Measurements from ENCODE around the gene CEP104.

The CEP104 gene

DNA sequence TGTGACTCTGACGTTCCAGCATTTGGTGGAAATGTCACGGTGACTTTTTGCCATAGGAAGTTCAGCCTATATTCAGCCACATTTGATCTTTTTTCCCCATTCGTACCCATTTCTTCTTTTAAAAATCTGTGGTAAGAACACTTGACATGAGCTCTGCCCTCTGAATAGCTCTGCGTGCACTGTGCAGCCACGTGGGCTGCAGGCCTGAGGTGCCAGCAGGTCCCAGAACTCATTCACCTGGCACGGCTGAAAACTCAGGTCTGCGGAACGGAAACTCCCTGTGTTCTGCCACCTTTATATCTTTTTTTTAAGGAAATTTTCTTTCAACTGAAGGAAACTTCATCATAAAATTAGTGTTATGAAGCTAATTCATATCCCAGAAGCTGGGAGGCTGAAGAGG lies 28.6 kb downstream of the CEP104 start:
- Histone ChIP-seq H3K4me2 (ENCODE audit: insufficient read depth, low read length, poor library complexity, severe bottlenecking) (no peak overlapping the region), H3K4me1 (ENCODE audit: control insufficient read depth in 2 of 2, insufficient read depth in 1 of 2, low read depth in 1 of 2, low read length in 2 of 2) (no peaks in the 10 kb centered on the region), H2AK5ac (ENCODE audit: low read depth, low read length) (no peak overlapping the region), H3K27me3 (ENCODE audit: control insufficient read depth in 3 of 3, insufficient read depth in 3 of 3, low read depth in 1 of 3, low read length in 3 of 3) (no peaks in the 10 kb centered on the region), H3K79me1 (ENCODE audit: low read depth, low read length) (no peaks in the 10 kb centered on the region), H3K14ac (ENCODE audit: low read length) (no peak overlapping the region), H2BK120ac (ENCODE audit: low read depth, low read length) (no peak overlapping the region), H3K23ac (ENCODE audit: low read depth, low read length, poor library complexity) (no peak overlapping the region), H3K9ac (ENCODE audit: low read depth, low read length, poor library complexity) (no peak overlapping the region), H4K8ac (ENCODE audit: low read depth, low read length) (no peak overlapping the region), H3K18ac (ENCODE audit: low read length) (no peak overlapping the region), H3K4ac (ENCODE audit: low read length) (no peak overlapping the region), H2BK12ac (ENCODE audit: low read length) (no peak overlapping the region), H3K9me3 (replicated peaks in 1 of 2; ENCODE audit: control insufficient read depth in 2 of 2, insufficient read depth in 1 of 2, low read depth in 1 of 2, low read length in 2 of 2) (no peaks in the 10 kb centered on the region), H3K4me3 (ENCODE audit: low read length in 2 of 2) (no peak overlapping the region), H2AFZ (ENCODE audit: low read length) (no peak overlapping the region), H2BK15ac (ENCODE audit: low read length) (no peak overlapping the region), H4K91ac (ENCODE audit: low read depth, low read length, poor library complexity) (no peak overlapping the region), H2BK5ac (ENCODE audit: low read length) (no peak overlapping the region), H3K36me3 (replicated peaks in 1 of 2; ENCODE audit: control insufficient read depth in 2 of 2, insufficient read depth in 2 of 2, low read length in 2 of 2) (peaks cover 29 to 80% of the 10 kb centered on the region in 2 donors), H3K27ac (replicated peaks; ENCODE audit: low read length) (no peak overlapping the region)
- no CpG with 5 or more reads among the region's 8 CpGs for WGBS, 2 donors (ENCODE audit: extremely low coverage in 2 of 2, insufficient read length in 2 of 2, insufficient replicate concordance in 1 of 2)
- no peak for DNase-seq (ENCODE audit: low spot score)

DNA sequence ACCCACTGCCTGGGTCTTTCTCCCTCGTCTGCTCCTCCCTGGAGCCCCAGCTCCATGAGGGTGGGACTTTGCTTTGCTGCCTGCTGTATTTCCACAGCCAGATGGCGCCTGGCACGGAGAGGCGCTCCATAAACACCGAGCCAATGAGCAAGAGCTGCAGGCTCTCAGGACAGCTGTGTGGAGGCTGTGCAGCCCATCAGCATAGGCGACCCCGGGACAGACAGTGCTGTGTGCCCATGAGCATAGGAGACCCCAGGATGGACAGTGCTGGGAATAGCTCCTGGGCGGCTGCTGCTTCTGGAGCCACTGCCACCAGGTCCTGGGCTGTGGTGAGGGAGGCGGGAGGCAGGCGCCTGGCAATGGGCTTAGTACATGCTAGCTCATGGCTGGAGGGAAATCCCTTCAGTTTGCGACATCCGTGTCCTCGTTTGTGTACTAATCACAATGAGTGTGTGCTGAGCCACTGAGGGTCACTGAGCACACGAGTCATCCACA lies 29.2 kb downstream of the CEP104 start:
- Histone ChIP-seq H3K79me1 (ENCODE audit: low read depth, low read length) (no peaks in the 10 kb centered on the region), H2BK12ac (ENCODE audit: low read length) (no peak overlapping the region), H3K14ac (ENCODE audit: low read length) (no peak overlapping the region), H3K27me3 (ENCODE audit: control insufficient read depth in 3 of 3, insufficient read depth in 3 of 3, low read depth in 1 of 3, low read length in 3 of 3) (no peaks in the 10 kb centered on the region), H3K27ac (replicated peaks; ENCODE audit: low read length) (no peak overlapping the region), H2BK120ac (ENCODE audit: low read depth, low read length) (no peak overlapping the region), H3K4me3 (ENCODE audit: low read length in 2 of 2) (no peak overlapping the region), H3K4me2 (ENCODE audit: insufficient read depth, low read length, poor library complexity, severe bottlenecking) (no peak overlapping the region), H3K9me3 (replicated peaks in 1 of 2; ENCODE audit: control insufficient read depth in 2 of 2, insufficient read depth in 1 of 2, low read depth in 1 of 2, low read length in 2 of 2) (no peaks in the 10 kb centered on the region), H3K18ac (ENCODE audit: low read length) (no peak overlapping the region), H2BK15ac (ENCODE audit: low read length) (no peak overlapping the region), H4K8ac (ENCODE audit: low read depth, low read length) (no peak overlapping the region), H3K23ac (ENCODE audit: low read depth, low read length, poor library complexity) (peak overlapping the region; percentile 40), H3K9ac (ENCODE audit: low read depth, low read length, poor library complexity) (no peak overlapping the region), H3K4me1 (ENCODE audit: control insufficient read depth in 2 of 2, insufficient read depth in 1 of 2, low read depth in 1 of 2, low read length in 2 of 2) (no peaks in the 10 kb centered on the region), H3K4ac (ENCODE audit: low read length) (no peak overlapping the region), H4K91ac (ENCODE audit: low read depth, low read length, poor library complexity) (no peak overlapping the region), H2BK5ac (ENCODE audit: low read length) (no peak overlapping the region), H2AFZ (ENCODE audit: low read length) (no peak overlapping the region), H3K36me3 (replicated peaks in 1 of 2; ENCODE audit: control insufficient read depth in 2 of 2, insufficient read depth in 2 of 2, low read length in 2 of 2) (peaks cover 34 to 80% of the 10 kb centered on the region in 2 donors), H2AK5ac (ENCODE audit: low read depth, low read length) (no peak overlapping the region)
- WGBS, 2 donors (ENCODE audit: extremely low coverage in 2 of 2, insufficient read length in 2 of 2, insufficient replicate concordance in 1 of 2) = no CpG with 5 or more reads among the region's 14 CpGs
- no peak for DNase-seq (ENCODE audit: low spot score)

DNA sequence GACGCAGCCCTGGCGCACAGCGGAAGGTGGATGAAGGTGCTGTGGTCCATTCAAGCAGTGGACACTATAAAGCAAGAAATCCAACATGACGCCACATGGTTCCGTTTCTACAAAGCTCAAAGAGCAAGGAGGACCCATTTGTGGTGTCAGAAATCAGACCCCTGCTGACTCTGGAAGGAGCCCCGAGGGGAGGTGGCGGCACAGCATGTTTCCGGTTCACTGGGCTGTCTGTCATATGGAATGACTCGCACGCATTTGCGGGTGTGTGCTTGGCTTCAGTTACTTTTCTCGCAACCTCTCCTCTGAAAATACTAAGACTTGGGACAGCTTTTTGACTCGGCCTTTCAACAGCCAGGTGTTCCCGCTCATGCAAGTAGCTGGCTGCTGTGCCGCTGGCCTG lies 31.7 kb downstream of the CEP104 start:
- WGBS, 2 donors (ENCODE audit: extremely low coverage in 2 of 2, insufficient read length in 2 of 2, insufficient replicate concordance in 1 of 2) = no CpG with 5 or more reads among the region's 15 CpGs
- peaks cover 36 to 80% of the 10 kb centered on the region in 2 donors for H3K36me3 ChIP-seq (replicated peaks in 1 of 2; ENCODE audit: control insufficient read depth in 2 of 2, insufficient read depth in 2 of 2, low read length in 2 of 2)
- no peak overlapping the region for H2BK120ac ChIP-seq (ENCODE audit: low read depth, low read length)

DNA sequence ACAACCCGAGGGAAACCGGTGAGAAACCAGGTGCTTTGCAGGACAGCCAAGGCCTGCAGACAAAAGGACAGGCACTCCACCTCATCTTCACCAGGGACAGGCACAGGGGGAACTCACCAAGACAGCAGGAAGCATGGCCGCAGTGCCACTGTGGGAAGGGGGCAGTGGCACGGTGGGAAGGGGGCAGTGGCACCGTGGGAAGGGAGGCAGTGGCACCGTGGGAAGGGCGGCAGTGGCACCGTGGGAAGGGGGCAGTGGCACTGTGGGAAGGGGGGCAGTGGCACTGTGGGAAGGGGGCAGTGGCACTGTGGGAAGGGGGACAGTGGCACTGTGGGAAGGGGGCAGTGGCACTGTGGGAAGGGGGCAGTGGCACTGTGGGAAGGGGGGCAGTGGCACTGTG lies 32.4 kb downstream of the CEP104 start:
- no peak overlapping the region for H2BK120ac ChIP-seq (ENCODE audit: low read depth, low read length)
- peaks cover 38 to 75% of the 10 kb centered on the region in 2 donors for H3K36me3 ChIP-seq (replicated peaks in 1 of 2; ENCODE audit: control insufficient read depth in 2 of 2, insufficient read depth in 2 of 2, low read length in 2 of 2)
- no peak overlapping the region for H2AK5ac ChIP-seq (ENCODE audit: low read depth, low read length)
- H4K8ac ChIP-seq (ENCODE audit: low read depth, low read length) = no peak overlapping the region
- no peak overlapping the region for H3K23ac ChIP-seq (ENCODE audit: low read depth, low read length, poor library complexity)
- no peaks in the 10 kb centered on the region for H3K27me3 ChIP-seq (ENCODE audit: control insufficient read depth in 3 of 3, insufficient read depth in 3 of 3, low read depth in 1 of 3, low read length in 3 of 3)
- no CpG with 5 or more reads among the region's 8 CpGs for WGBS, 2 donors (ENCODE audit: extremely low coverage in 2 of 2, insufficient read length in 2 of 2, insufficient replicate concordance in 1 of 2)
- no peaks in the 10 kb centered on the region for H3K79me1 ChIP-seq (ENCODE audit: low read depth, low read length)
- H3K27ac ChIP-seq (replicated peaks; ENCODE audit: low read length) = no peak overlapping the region
- H3K14ac ChIP-seq (ENCODE audit: low read length) = no peak overlapping the region
- no peak overlapping the region for H3K18ac ChIP-seq (ENCODE audit: low read length)
- no peak overlapping the region for H2AFZ ChIP-seq (ENCODE audit: low read length)
- H3K4ac ChIP-seq (ENCODE audit: low read length) = no peak overlapping the region
- H2BK12ac ChIP-seq (ENCODE audit: low read length) = no peak overlapping the region
- H3K4me3 ChIP-seq (ENCODE audit: low read length in 2 of 2) = no peak overlapping the region
- H3K9me3 ChIP-seq (replicated peaks in 1 of 2; ENCODE audit: control insufficient read depth in 2 of 2, insufficient read depth in 1 of 2, low read depth in 1 of 2, low read length in 2 of 2) = no peaks in the 10 kb centered on the region
- peaks cover 0 to under 1% of the 10 kb centered on the region in 2 donors for H3K4me1 ChIP-seq (ENCODE audit: control insufficient read depth in 2 of 2, insufficient read depth in 1 of 2, low read depth in 1 of 2, low read length in 2 of 2)
- DNase-seq (ENCODE audit: low spot score) = no peak
- no peak overlapping the region for H3K4me2 ChIP-seq (ENCODE audit: insufficient read depth, low read length, poor library complexity, severe bottlenecking)
- H2BK15ac ChIP-seq (ENCODE audit: low read length) = no peak overlapping the region
- H3K9ac ChIP-seq (ENCODE audit: low read depth, low read length, poor library complexity) = no peak overlapping the region
- H2BK5ac ChIP-seq (ENCODE audit: low read length) = no peak overlapping the region
- H4K91ac ChIP-seq (ENCODE audit: low read depth, low read length, poor library complexity) = no peak overlapping the region

More for the DNA sequence above, 31.7 kb downstream of the CEP104 start:
- Histone ChIP-seq H2AFZ (ENCODE audit: low read length) (no peak overlapping the region), H3K18ac (ENCODE audit: low read length) (no peak overlapping the region), H3K27ac (replicated peaks; ENCODE audit: low read length) (no peak overlapping the region), H4K8ac (ENCODE audit: low read depth, low read length) (no peak overlapping the region), H2BK5ac (ENCODE audit: low read length) (no peak overlapping the region), H3K27me3 (ENCODE audit: control insufficient read depth in 3 of 3, insufficient read depth in 3 of 3, low read depth in 1 of 3, low read length in 3 of 3) (no peaks in the 10 kb centered on the region), H3K4me3 (ENCODE audit: low read length in 2 of 2) (no peak overlapping the region), H3K9me3 (replicated peaks in 1 of 2; ENCODE audit: control insufficient read depth in 2 of 2, insufficient read depth in 1 of 2, low read depth in 1 of 2, low read length in 2 of 2) (no peaks in the 10 kb centered on the region), H3K4me2 (ENCODE audit: insufficient read depth, low read length, poor library complexity, severe bottlenecking) (no peak overlapping the region), H3K23ac (ENCODE audit: low read depth, low read length, poor library complexity) (no peak overlapping the region), H2BK15ac (ENCODE audit: low read length) (no peak overlapping the region), H2AK5ac (ENCODE audit: low read depth, low read length) (no peak overlapping the region), H3K14ac (ENCODE audit: low read length) (no peak overlapping the region), H4K91ac (ENCODE audit: low read depth, low read length, poor library complexity) (no peak overlapping the region), H3K4me1 (ENCODE audit: control insufficient read depth in 2 of 2, insufficient read depth in 1 of 2, low read depth in 1 of 2, low read length in 2 of 2) (no peaks in the 10 kb centered on the region), H2BK12ac (ENCODE audit: low read length) (no peak overlapping the region), H3K4ac (ENCODE audit: low read length) (no peak overlapping the region), H3K9ac (ENCODE audit: low read depth, low read length, poor library complexity) (no peak overlapping the region), H3K79me1 (ENCODE audit: low read depth, low read length) (no peaks in the 10 kb centered on the region)
- DNase-seq (ENCODE audit: low spot score) = no peak

Measured in neuronal stem cell (in vitro differentiated cells).